NCI-H1694 treated with DMSO at 0.1 percent for 48 hours (cell line): ENCODE data around the gene LTBP2.
"Not testable (repeated sequence)": the region's sequence is repeated elsewhere in the genome, so short reads cannot be mapped to it uniquely, and the experiment has no call there.

ENCODE experiments used
- DNase-seq: peaks from one replicate; lab custom pipeline; 2025; lab: John Stamatoyannopoulos, UW

The LTBP2 gene

DNA sequence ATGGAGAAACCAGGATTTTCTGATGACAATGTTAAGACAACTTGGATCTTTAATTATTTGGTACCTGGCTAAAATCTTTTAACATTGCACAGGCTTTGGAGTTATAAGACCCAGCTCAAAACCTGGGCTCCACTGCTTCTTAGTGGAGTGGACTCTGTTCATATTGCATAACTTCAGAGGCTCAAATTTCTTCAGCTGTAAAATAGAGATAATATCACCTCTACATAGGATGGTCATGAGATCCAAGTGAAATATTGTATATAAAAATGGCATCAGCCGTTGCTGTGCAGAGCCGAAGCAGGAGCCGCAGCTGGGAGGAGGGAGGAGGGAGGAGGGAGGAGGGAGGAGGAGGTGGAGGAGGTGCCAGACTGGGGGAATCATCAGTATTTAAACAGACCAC, 129.5 kb downstream of the LTBP2 start:
- no peak for DNase-seq

DNA sequence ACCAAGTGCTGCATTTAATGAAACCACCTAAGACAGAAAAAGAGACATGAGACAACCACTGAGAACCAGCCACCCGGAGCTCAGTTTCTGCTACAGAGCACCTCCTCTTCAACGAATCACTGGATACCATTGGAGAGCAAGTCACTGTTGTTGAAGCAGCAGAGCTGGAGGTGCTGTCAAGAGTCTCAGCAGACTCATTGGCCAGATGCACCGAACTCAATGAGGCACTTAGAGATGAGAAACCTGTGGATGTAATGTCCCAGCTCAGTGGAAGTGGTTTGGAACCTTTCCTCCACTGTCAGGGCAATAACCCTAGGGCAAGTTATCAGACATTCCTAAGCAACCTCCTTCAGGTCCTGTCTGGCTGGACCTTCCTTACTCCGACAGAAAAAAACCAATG, 132.0 kb downstream of the LTBP2 start:
- DNase-seq, result no peak

DNA sequence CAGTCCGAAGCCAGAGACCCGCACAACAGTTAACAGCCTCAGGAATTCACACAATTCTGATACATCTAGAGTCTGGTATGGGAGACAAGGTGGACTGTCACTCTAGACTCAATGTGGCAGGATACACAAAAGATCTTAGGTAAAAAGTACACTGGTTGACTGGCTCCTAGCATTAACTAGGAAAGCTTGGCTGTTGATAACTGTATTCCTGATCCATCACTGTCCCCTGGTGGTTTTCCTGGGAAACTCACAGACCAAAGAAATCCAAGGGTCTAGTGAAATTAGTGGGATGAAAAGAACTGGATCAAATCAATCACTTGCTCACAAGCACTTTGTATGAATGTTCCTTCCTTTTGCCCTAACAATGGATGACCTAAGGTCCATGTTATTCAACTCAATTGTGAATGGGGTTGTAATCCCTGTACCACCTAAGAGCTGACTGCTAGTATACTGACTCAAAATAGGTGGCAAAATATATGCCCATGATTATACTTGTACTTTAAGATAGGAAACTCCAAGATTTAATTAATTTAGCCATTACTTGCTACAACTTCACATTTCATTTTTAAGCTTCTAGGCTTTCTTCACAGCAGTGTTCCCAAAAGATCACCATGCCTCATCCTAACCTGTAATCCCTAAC, 132.9 kb downstream of the LTBP2 start:
- DNase-seq, result peak; percentile 81

DNA sequence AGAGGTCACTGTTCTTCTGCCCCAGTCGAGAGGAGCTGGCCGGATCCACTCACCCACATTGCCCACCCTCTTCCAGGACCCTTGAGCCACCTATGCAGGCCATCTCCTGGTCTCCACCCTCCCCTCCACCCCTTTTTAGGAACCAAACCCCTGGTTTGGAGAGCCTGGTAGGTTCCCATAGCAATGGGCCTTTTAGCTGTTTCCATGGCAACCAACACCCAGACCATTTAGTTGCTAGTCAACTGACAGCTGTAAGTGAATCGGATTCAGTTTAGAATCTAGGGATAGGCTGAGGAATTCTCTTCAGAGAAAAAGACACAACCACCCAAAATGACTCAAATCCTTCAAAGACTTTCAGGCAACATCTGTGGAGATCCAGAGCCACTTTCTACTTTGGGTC, 135.4 kb downstream of the LTBP2 start:
- DNase-seq, result no peak

DNA sequence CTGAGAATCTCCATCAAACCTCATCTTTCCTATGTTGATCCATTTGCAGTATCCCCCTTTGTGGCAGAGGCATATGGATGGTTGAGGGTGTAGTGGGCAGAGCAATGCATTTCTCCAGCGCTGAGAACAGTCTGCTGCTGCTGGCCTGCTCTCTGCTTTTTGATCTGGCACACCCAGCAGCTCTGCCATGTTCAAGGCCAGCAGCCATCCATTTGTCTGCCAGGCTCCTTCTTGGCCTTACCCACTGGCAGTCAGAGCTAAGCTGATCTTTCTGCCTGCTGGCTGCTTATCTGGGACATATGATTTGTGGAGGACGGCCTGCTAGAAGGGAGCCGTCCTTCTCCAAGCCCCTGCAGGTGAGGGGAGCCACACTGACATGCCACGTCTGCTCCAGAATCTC, 135.9 kb downstream of the LTBP2 start:
- DNase-seq, result no peak

DNA sequence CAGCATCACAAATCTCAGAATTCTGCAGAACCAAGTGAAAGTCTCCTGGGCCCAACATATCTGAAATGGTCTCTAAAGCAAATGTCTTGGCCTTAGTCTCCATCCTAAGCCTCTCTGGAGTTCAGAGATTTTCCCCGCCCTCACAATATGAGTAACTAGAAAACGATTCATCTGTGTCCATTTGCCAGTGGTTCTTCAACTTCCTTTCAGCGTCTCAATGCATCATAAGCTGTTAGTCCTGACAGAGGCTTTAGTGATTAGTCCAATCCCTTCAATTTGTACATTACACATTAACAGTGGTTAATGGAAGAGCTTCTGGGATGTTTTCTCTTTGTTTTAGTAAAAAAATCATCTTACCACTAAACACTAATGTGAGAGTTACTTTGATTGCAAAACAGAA, 136.4 kb downstream of the LTBP2 start:
- DNase-seq, result no peak

DNA sequence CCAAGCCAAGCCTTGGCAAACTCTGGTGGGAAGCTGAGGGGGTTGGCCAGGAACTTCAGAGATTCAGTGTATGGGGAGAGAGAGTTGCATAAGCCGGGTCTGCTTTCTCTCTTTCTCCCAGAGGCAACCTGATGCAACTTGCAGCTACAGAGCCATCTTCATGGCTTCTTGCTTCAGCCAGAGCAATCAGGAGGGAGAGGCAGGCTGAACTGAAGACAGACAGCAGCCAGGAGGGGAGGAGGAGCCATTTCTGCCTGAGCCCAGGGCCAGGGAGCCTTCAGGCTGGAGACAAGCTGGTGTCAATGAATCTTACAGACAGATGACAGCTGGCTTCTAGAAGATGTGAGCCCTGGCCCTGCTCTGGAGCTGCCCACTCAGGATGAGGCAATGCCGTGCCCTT, 137.7 kb downstream of the LTBP2 start:
- no peak for DNase-seq

DNA sequence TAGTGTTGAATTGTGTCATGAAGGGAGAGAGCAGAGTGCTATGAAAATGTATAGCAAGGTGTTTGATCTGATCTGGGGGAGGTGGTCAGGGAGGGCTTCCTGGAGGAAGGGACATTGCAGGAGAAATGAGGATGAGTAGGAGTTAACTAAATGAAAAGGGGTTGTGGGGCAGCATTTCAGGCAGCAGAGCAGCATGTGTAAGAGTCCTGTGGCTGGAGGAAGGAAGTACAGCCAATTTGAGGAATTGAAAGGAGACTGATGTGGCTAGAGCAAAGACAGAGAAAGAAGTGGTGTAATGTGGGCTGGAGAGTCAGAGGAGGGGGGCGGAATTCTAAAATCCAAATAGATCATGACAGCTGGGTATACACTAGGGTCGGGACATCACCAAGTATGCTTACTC, 139.4 kb downstream of the LTBP2 start:
- DNase-seq, result no peak

DNA sequence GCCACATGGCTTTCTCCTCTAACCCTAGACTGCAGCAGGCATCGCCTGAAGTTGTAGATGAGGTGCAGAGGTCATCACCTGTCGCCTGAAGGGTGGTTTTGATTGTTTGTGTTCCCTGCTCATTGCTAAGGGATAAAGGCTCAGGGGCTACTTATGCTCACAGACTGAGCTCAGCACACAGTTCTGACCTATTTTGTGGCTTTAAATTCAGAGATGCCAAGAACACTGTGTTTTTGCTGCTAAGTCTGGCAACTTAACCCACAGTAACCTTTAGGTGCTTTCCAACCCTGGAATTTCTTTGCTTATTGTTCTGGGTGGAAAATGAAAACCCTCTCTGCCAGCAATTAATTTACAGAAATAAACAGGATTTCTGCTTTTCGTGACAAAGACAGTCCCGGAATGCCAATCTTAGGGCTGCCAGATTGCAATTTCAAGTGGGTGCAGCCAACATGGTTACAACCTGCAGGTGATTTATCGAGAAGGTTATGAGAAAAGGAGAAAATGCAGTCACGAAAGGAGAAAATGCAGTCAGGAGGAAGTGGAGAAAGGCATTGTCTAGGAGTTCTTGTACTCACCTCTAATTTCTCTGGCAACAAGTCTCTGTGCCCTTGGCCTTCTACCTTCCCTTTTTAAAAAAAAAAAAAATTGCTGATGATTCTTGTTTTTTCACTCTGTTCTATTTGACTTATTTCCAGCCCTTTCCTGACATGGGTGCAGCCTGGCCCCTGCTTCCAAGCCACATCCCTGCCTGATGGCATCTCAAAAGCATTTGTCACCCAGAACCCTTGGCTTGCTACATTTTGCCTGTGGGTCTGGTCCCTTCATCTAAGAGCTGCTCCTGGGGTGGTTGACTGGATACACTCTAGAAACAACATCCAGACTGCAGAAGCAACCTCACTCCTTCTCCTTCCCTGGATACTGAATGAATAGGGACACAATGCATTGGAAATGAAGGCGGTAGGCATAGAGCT, 142.2 kb downstream of the LTBP2 start:
- no peak for DNase-seq

DNA sequence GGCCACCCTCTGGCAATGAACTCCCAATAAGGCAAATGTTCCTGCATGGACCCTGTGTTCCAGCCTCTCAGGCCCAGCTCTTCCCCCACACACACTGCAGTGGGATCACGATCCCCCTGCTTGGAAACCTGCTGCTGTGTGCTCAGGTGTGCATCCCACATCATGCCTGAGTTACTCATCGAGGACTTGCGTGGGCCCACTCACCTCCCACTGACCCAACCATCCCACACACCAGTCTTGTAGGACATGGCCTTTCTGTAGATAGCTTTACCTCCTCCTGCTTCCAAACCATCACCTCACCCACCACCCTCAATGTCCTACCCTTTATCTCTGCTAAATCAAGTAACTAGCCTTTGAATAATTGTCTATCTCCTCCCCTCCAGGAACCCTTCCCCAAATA, 143.5 kb downstream of the LTBP2 start:
- DNase-seq, result no peak

DNA sequence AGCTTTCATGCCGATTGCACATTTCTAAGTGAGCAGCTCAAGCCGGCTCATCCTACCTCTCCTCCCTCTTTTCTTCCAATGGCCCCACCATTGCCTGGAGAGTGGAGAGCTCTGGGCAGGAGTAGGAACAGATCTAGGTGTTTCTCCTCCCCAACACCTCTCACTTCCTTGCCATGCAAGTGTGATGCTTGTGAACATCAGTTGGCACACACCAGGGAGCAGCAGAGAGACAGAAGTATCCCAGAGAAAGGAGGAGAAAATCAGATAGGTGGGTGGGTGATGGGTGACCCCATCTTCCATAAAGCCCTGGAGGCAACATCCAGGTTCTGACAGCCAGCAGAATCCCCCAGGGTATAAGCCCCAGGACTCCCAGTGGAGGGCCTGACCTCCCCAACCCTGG, 146.7 kb downstream of the LTBP2 start:
- no peak for DNase-seq

DNA sequence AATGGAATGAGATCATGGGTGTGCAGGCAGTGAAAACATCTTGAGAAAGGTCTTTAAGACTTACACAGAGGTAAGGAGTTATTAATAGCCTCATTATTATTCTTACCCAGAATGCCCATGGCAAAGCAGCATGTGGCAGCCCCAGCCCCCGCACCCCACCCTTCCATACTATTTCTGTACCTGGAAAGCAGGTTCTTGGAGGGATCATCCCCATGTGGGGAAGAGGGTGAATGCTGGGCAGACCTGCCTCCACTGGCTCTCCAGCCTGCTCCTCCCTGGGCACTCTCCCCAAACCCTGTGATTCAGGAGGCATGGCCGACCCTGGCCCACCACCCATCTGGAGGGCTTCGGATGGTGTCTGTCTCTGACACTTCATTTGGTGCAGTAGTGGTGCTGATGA, 147.3 kb downstream of the LTBP2 start:
- DNase-seq, result no peak

DNA sequence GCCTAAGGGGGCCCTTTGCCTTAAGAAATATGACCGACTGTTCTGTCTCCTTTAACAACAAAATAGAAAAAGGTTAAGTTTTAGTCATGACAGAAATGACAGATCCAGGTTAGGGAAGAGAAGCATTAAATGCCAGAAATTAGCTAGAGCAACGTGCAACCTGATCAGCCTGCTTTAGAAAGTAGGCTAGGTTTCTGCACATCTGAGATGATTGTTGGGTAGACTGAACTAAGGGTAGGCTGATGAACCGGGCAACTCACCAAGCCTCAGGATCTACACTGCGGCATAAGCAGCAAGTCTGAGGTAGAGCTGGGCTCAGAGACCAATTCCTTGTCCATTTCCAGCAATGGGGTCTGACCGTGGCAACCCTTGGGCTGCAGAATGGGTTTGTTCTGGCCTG, 148.3 kb downstream of the LTBP2 start:
- no peak for DNase-seq

DNA sequence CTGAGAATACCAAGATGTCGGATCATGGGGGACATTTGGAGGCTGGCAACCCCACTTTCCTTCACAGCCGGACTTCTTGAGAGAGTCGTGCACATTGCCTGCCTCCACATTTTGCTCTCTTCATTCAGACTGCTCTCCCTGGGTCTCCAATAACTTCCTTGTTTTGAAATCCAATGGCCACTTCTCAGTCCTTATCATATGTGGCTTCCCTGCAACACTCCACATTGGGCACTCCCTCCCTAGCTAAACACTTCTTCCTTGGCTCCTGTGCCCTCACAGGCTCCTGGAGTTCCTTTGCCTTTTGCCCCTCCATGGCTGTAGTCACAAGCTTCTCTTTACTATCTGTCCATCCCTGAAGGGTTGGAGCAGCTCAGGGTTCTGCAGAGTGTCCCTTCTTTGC, 149.0 kb downstream of the LTBP2 start:
- DNase-seq, result no peak

DNA sequence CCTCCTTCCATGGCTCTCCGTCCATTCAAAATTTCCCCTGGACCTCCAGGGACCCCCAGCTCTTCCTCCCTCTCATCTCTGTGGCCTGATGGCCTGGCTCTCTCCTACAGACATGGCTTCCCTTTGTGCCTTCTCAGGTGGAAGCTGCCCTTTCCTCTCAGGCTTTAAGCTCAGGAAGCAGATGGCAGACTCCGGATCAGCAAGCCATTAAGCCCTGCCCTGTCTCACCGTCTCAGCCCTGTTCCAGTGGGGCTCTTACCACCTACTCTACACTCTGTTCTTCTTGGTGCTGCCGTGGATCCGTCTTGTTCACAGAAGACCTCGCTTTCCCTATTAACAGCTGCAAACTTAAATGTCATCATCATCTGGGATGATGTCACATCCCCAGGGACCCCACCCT, 152.1 kb downstream of the LTBP2 start:
- no peak for DNase-seq

DNA sequence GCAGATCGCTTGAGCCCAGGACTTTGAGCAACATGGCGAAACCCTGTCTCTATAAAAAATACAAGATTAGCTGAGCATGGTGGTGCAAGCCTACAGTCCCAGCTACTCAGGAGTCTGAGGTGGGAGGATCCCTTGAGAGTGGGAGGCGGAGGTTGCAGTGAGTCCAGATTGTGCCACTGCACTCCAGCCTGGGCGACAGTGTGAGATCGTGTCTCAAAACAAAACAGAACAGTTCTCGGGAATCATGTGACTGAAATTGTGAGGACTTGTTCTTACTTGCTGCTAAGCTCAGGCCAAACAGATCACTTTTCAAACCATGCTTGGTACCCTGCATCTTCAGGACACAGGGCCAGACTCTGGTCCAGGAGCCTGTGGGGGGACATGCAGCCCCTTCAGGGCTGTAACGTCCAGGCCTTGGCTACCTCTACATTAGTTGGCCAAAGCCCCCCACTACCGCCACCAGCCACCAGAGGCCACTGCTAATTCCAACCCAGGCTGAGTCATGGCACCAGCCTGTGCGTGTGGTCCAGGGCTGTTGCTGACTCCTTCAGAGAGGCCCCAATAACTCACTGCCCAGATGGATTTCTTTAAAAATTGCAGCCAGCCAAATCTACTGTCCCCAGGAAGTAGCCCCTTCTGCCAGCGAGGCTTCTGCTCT, 152.6 kb downstream of the LTBP2 start:
- DNase-seq, result peak; percentile 31

DNA sequence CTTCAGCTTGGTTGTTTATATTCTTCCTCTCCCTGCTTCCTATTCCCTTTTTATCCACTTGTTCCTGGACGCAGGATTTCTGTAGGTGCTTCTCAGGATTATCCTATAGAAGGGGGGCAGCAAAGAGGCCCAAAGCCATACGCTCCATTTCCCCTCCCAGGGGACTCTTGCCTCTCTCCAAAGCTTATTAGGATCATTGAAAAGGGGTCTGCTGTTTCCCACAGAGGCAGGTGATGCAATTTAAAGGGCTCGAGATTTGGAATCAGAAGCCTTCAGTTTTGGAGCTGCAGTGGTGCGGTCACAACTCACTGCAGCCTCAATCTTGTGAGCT, 154.5 kb downstream of the LTBP2 start:
- DNase-seq, result no peak

DNA sequence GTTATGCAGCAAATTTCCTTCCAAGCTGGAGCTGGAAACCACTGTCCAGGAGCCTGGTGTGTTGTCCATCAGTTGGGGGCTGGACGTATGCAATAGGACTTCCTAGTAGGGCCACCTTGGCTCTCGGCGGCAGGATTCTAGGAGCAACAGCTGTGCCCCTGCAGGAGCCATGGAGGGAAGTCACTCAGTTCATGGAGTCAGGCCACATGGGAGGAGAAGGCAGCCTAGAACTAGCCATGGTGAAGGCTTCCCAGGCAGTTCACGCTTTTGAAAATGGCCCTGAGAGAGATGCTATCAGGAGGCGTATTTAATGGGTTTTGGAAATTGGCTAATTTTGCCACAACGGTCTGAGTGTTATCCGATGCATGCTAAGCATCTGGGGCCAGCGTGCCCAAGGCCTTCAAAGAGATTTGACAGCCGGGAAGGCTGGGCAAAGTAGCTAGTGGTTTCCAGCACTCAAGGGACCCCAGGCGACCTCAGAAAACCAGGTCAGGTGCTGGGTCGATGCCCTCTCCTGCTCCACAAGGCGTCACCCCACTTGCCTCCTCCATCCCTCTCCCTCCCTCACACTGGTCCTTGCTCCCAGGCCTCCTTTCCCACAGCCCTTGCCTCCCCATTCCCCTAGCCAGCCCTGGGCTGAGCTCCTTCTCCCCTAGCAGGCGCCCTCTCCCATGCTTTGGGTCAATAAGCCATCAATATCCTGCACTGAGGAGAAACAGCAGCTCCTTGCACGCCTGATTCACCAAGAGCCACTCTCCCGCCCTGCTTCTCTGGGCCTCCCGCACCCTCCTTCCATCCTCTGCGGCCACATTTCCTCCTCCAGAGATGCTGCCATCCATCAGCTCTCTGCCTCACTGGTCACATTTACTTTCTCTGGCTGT, 155.1 kb downstream of the LTBP2 start:
- no peak for DNase-seq

DNA sequence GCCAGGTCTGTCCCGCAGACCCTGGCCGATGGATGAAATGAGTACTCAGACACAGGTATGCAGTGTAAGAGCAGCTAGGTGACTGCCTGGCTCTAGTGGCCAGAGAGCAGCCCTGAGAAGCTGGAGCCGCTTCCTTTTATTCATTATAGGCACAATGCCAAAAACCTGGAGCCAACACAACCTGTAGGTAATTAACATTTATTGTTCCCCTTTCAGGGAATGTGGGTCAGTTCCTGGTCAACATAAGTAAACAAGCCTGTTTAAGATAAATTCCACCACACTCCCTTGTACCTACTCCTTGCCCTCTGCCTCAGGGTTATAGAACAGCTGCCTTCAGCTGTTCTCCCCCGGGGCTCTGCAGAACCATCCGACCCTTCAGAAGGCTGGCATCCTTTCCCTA, 157.6 kb downstream of the LTBP2 start:
- not testable (repeated sequence) for DNase-seq
